ENCODE measurements around the gene MAB21L4.
A peak's percentile ranks its signal among the peaks of the same experiment; 100 is the strongest.

The MAB21L4 gene

DNA sequence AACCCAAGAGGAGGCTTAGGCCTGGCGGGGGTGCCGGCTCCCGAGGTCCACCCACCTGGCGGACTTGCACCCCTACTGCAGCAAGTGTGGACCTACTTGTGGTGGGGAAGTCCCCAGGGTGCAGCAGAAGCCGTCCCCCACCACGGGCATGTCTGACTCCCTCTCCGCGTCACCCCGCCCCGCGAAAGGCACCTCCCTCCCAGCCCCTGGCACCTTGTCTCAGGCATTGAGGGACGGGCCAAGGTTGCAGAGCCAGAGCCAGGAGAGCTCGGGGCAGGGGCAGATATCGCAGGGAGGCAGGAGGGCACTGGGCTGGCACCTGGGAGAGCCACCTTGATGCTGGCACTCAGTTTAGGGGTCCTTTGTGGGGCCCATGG is 29.2 kb upstream of the MAB21L4 start:
- DNase-seq (ENCODE audit: low spot score) = no peak

DNA sequence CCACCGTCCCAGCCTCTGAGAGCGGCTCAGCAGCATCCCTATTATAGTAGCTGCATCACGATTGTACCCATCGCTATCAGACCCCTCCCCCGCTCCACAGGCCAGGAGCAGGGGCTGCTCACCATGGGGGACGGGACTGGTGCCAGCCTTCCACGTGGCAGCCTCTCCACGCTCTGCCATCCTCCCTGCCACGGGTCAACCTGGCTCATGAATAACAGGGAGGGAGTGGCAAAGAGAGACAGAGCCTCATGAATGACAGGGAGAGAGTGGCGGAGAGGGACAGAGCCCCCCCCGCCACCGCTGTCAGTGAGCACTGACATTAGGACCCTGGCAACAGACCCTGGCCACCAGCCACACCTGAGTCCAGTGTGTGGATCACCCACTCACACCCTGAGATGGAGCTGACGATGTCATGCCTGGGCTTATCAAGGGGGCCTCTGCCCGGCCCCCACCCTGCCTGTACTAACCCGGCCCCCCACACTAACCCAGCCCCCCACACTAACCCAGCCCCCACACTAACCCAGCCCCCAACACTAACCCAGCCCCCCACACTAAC is 27.1 kb upstream of the MAB21L4 start:
- DNase-seq (ENCODE audit: low spot score) = no peak

DNA sequence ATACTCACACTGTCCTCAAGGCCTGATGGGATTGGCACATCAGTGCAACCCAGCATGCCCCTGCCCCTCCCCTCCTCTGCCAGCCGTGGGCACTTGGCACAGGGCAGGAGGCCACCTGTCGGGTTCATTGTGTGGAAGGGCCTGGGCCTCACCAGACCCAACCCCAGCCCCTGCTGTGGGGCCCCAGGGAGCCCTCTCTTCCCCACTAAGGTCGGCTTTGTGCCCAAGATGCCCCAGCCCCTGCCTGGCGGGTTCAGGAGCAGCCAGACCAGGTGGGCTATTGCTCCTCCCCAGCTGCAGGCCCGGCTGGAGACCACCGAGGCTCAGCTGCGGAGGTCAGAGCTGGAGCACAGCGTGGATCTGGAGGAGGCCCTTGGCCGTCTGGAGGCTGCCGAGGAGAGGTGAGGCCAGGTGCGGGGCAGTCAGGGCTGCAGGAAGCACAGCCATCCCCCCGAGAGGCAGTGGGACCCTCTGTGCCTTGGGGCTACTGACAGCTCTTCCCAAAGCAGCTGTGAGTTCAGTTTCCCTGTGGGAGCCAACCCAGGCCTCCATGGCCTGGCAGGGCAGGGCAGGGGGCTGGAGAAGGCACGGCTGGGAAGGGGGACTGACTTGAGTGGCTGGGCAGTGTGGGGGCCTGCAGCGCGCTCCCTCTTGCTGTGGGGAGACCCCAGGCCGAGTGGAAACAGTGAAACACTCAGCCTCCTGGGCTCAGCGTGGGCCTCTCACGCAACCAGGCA is 26.5 kb upstream of the MAB21L4 start:
- no peak for DNase-seq (ENCODE audit: low spot score)

DNA sequence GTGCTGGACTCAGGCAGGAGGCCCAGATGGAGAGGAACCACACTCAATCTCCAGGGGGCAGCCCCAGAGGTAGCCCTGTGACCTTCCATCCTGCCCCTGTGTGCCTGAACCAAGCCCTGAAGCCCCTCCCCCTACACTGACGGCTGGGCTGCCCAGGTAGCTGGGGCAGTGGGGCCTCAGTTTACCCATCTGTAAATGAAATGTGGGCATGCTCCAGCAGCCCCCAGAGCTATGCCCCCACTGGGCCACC is 26.0 kb upstream of the MAB21L4 start:
- no peak for DNase-seq (ENCODE audit: low spot score)

DNA sequence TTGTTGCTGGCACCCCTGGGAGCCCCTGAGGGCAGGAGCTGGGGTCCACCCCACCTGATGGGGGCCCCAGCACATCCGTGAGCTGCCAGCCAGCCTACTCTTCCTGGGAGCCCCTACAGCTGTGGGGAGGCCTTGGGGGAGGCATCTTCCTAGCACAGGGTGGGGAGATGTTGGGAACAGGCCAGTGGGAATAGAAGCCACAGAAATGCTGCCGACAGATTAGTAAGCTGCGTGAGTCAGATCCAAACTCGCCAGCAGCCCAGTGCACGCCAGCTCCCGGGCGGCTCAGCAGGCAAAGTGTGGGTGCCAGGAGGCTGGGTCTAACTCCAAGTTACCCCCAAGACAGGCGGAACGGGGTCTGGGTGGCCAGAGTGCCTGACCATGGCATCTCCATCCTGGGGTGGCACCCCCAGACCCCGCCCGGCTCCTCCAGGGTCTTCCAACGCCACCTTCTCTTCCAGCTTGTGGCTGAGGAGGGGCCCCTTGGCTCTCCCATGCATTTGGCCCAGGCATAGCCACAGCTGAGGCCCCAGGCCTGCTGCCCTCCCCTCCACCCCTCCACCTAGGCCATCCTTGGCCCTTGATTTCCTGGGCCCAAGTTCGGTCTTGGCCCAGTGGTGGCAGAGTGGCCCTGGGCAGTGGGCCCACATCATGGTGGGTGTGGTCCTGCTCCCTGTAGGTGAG is 25.5 kb upstream of the MAB21L4 start:
- no peak for DNase-seq (ENCODE audit: low spot score)

DNA sequence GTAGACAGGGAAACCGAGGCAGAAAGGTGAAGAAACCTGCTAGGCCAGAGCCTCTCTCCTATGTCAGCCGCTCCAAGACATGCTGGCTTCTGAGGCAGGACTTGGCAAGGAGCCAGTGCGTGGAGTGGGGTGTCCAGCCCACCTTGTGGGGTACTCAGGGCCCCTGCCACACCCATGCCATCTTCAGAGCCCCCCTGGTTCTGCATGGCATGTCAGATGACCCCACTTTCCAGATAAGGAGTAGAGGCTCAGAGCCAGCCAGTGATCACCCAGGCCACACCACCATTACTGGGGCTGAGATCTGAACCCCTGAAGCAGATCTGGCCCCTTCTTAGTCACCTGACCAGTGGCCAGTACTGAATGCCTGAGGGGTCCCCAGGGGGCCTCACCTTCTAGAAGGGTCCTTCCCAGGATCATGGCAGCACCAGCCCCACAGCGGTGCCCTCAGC is 24.9 kb upstream of the MAB21L4 start:
- no peak for DNase-seq (ENCODE audit: low spot score)

DNA sequence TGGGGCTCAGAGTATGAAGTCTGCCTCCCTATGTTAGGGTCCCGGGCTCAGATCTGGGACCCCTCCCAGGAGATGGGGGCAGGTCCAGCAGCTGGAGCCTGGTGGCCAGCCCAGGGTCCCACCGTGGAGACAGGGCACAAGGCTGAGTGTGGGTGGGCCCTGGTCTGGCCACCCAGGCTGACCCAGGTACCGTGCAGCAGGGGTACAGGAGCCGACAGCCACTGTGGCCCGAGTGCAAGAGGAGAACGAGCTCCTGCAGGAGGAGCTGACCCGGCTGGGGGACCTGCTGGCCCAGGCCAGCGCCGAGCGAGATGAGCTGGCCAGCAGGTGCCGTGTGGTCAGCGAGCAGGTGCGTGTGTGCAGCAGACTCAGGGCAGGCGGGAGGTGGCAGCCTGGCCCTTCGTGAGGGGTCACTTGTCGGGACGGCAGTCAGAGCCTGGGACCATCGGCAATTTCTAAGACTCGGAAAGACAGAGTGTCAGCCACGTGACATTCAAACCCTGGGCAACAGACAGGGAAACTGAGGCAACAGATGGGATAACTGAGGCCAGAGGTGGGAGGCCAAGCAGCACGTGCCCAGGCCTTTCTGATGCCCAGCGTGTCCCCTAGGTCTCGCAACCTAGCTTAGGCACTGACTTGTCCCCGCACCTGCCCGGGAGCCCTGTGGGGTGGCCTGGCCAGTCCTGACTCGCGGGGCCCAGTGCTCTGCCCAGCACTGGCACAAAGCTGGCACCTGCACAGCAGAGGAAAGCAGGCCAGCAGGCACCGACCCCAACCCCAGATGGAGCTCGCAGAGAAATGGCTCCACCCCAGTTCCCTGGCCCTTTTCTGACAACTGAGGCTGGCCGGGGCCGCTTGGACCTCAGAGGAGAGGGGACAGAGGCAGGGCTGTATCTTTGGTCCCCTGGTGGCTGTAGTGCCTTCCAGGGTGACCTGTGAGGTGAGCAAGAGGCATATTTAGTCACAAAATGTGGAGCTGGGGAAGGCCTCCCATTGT is 24.1 kb upstream of the MAB21L4 start:
- no peak for DNase-seq (ENCODE audit: low spot score)

DNA sequence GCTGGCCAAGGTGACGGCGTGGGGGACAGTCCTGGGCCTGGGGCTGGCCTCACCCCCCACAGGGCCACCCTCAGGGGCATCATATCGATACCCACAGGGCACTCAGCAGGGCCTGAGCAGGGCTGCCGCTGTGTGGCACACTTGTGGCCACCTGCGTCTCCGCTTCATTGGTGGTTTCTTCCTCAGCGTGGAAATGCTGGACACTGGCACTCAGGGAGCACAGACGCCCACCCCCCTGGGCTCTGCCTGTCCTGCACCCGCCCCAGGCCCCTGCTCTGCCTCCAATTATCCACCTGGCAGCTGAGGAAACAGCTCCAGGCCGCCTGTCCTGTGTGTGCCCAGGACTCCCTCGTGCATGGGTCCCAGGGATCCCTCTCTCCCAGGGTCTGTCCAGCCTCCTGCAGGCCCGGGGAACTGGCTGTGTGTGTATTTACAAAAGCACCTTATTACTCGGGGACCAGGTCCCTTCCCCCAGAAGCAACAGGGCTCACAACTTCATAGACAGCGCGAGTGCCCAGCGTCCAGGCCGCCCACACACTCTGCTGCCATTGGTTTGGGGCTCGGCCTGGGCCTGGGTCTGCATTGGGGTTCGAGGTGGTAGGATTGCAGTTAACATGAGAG is 23.3 kb upstream of the MAB21L4 start:
- DNase-seq (ENCODE audit: low spot score) = no peak

DNA sequence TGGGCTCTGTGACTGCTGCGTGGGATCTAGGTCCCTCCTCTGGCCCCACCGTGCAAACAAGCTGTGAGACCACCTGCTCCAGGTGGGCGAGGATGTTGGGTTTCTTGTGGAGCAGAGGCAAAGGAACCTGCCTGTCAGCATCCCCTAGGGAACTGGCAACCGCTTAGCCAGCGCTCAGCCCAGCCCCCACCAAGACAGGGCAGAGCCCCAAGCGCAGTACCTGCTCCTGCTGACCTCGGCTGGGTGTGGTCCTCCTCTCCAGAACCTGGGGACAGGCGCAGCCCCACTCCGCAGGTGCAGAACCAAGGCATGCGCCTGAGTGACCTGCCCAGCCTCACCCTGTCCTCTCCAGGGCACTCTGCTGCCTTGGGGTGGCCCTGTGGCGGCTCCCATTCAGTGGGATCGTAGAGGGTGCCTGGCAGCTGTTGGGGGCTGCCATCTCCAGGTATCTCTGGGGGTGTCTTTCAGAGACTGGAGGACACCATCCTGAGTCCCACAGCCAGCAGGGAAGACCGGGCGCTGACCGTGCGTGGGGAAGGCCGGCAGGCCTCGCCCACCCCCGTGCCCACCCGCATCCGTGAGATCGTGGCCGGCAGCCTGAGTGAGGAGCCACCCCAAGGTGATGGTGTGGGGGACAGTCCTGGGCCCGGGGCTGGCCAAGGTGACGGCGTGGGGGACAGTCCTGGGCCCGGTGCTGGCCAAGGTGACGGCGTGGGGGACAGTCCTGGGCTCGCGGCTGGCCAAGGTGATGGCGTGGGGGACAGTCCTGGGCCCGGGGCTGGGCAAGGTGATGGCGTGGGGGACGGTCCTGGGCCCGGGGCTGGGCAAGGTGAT is 22.5 kb upstream of the MAB21L4 start:
- DNase-seq (ENCODE audit: low spot score) = no peak

DNA sequence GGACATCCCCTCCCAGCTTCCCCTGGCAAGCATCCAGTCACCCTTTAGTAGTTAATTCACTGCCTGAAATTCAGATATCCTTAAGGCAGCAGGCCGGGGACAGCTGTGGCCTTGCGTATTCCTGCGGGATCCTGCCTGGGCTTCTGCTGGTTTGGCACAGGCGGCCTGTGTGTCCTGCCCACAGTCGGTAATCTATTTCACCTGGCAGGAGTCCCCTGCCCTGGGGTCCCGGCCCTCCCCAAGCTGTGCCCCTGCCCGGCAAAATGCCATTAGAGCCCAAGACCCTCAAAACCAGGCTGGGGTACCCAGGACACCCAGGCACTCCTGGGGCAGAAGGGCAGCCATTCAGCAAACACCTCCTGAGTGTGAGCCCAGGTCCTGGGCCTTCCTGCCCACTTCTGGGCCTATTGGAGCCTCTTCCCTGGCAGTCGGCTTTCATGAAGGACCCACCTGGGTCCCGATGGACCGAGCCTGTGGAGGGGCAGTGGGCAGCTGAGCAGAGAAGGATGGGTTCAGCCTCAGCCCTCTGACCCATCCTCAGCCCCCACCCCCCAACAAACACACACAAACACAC is 21.8 kb upstream of the MAB21L4 start:
- no peak for DNase-seq (ENCODE audit: low spot score)

DNA sequence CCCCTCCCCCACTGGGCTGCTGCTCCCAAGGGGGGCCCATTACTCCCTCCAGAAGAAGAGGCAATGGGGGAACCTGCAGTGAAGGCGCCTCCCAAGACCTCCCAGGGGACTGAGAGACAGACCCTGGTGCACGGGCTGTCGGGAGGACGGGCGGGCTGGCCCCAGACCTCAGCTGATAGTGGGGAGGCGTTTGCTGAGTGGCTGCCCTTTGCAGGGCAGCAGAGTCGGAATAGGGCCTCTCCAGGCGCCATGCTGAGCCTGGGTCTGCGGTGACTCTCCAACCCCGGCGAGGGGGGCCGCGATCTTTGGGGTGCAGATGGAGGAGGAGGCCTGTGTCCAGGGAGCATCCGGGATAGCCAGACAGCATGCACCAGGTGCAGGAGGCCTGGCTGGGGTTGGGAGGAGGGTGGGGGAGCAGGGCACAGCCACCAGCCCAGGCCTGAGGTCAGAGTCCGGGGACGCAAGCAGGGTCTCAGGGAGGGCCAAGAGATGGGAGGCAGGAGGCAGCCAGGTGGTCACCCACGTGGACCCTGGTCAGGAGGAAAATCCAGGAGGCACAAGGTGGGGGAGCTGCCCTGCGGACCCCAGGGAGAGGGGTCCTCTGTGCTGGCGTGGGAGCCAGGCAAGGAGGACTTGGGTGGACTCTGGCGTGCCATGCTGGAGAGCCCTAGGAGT is 21.2 kb upstream of the MAB21L4 start:
- DNase-seq (ENCODE audit: low spot score) = no peak

DNA sequence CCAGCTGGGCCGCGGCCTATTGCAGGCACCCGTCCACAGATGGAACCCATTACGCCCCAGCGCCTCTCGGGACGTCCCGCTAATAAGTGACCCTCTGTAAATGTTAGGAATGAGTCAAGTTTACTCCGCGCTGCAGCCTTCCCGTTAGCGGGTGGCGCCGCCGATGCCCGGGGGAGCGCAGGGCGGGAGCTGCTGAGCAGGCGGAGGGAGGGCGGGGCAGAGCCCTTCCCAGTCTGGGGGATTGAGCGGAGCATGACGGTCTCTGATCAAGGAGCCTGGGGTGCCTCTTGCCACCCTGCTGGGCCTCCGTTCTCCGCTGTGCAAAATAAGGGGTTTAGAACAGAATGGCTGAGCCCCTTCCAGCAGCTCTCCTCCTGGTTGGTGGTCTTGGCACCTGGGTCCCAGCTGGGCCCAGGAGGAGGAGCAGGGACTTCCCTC is 20.6 kb upstream of the MAB21L4 start:
- DNase-seq (ENCODE audit: low spot score) = no peak

DNA sequence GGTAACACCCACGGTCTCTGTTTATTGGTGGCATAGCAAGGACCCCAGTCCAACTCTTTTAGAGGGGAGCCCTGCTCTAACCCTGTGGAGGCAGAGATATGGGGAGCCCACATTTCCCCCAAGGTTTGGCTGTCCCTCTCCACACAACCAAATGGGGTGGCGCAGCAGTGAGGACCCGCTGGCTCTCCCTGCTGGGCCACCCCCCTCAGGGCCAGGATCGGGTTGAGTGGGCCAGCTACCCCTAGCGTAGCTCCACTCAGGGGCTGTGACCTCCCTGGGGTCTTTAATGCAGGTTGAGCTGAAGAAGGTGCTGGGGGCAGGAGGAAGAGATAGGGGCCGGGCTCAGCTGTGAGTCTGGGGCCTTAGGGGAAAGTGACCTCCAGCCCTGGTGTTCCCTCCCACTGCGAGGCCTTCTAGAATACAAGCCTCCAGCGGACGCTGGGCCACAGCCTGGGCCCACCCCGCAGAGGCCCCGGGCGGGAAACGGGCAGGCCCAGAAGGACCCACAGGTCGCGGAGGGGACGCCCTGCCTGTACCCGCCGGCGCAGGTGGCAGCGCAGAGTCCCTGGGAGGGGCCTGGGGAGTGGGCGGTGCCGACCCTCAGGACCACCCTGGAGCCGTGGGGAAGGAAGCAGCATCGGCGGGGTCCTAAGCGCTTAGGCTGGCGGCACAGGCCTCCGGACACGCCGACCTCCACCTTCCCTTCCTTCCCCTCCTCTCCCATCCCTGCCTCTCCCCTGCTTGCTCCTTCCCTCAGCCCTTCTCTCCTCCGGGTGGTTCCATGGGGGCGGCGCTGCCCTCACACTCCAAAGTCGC is 19.8 kb upstream of the MAB21L4 start:
- no peak for DNase-seq (ENCODE audit: low spot score)

DNA sequence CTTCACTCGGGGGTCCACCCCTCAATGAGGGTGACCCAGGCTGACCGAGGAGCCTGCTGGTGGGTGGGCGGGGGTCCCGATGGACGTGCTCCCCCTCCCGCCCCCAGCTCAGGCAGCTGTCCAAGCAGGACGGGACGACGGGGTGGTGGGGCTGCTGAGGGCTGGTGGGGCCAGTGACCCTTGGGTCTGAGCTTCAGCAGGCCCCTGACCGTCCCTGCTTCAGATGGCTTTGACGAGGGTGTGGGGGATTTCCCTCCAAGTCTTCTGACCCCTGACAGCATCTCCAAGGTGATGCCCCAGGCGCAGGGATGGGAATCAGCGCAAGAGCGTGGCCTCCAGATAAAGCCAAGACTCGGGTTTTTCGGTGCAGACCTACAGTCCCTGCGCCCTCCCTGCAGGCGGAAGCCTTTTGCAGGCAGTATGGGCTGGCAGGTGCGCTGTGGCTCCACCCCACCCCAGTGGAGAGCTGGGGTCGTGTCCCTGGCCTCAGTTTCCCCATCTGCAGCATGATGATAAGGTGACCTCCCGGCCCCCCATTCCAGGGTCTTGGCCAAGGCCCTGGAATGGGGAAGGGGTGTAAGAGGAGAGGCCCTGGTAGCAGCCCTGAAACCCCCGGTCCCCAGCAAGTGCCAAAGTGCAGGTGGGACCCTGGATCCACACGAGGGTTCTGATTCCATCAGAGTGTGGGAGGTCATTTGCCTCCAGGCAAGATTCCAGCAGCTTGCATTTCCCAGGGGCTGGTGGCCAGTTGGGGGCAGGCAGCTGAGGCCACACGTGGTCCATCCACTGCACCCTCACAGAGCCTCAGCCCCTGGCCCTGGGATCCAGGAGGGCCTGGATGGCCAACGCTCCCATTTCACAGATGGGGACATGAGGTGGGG is 18.9 kb upstream of the MAB21L4 start:
- DNase-seq (ENCODE audit: low spot score) = no peak

DNA sequence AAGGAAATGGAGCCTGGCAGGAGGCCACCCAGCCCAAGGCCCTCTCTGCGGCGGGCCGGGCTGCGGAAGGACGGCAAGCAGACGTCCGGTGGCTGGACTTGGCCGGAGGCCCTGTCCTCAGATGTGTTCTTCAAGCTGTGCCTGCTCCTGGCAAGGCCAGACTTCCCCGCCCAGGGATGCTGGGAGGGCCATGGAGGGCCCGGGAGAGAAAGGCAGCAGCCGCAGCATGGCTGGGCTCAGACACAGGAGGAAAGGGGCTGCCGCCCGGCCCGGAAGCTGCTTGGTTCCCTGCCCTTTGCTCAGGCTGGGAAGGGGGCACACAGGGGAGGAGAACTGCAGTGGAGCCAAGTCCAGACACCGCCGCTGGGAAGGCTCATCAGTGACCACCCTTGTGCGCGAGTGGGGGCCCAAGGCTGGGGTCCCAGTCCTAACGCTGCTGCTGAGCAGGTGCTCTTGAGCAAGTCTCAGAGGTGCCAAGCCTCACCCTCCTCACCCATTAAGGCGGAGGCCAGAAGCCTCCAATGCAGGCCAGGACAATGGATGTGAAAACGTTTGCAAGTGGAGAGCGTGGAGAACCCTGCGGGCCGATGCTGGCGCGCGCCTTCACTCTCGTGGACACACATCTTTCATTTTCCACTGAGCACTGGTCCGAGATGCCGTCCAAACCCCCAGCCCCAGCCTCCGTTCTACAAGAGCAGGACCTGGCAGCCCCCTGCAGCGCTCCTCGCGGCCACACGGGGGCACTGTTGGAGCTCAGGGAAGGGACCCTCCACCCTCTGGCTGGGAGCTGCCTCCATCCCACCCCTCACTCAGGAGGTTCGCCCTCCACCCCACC is 18.1 kb upstream of the MAB21L4 start:
- DNase-seq (ENCODE audit: low spot score) = peak; percentile 27

DNA sequence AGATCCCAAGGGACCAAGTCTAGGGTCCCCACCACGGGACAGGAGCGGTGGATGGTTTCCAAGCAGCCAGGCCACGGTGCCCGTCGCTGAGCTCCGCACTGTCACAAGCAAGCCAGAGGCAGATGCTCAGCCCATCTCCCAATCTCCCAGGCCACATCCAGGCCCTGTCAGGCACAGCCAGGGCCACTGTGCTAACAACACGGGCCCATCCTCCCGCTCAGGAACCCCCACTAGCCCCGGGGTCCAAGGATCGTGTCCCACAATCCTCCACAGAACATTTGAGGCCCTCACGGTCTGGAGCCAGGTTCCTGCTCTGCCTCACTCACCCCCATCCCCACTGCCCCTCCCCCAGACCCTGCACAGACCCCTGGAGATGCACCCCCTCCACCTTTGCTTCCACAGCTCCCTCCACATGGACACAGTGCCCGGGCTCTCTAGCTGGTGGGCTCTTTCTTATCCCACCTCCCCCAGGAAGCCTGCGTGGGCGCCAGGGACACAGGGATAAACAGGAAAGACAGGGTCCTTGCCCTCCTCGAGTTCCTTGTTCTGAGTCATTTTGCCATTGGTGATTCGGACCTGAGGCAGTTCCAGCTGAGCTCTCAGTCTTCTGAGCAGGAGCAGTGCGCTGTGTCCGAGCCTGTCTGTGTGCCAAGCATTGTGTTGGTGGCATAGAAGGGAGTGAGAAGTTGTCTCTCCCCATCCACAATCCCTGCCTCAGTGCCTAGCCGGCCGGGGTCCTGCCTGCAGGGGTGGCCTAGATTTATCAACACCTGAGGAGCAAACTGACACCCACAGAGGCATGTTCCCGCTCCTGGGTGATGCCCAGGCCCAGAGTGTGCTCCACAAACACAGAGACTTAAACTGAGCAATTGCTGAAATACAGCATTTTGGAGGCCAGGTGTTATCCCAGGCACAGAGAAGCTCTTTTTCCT is 17.2 kb upstream of the MAB21L4 start:
- no peak for DNase-seq (ENCODE audit: low spot score)
